Activated CD8-positive, alpha-beta memory T cell treated with anti-CD3 and anti-CD28 coated beads for 24 hours (primary cell): ENCODE data around the gene LRBA.

Source experiments
- DNase-seq: peaks from one replicate; pipeline ENCODE4 v3.0.0-alpha.2; 2020

Gene LRBA

GRCh38 chr4:150355418-150355817, 659.7 kb downstream of the LRBA start:
- DNase-seq: no peak

GRCh38 chr4:150354214-150354796, 660.8 kb downstream of the LRBA start:
- DNase-seq: no peak

DNA sequence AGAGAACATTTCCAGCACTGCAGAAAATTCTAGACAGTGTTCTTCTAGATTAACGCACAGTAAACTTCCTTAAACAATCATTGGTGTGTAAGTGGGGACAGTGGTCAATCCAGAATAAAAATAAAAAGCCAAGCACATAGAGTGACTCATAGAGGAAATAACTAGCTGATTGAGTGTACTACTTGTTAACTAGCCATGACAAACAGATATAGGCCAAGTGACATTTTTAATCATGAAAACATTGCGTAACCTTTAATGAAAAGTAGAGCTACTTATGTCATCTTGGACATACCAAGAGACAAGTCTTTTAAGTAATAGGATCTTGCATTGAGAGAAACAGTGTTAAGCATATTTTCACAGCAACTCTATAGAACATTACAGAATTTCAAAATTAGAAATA, 667.0 kb downstream of the LRBA start:
- DNase-seq: no peak

GRCh38 chr4:150345207-150345744, 669.8 kb downstream of the LRBA start:
- DNase-seq: no peak

DNA sequence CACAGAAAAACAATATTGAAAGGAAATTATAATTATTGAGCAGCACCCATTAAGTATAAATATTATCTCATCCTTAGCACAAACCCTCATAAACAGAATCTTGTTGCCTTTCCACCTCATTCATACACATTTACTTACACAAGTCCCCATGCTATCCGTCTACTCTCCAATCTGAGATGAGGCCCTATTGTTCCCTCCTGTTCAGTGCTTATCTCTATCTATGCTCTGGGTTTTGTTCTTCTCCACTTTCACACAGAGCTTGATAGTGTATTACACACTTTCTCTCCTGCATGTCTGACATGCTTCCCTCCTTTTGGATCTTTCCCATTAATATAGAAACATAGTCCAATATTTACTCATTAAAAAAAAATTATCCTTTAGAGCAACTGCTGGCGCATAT, 671.3 kb downstream of the LRBA start:
- DNase-seq: no peak

GRCh38 chr4:150342945-150343344, 672.1 kb downstream of the LRBA start:
- DNase-seq: no peak

GRCh38 chr4:150337734-150338133, 677.4 kb downstream of the LRBA start:
- DNase-seq: no peak

DNA sequence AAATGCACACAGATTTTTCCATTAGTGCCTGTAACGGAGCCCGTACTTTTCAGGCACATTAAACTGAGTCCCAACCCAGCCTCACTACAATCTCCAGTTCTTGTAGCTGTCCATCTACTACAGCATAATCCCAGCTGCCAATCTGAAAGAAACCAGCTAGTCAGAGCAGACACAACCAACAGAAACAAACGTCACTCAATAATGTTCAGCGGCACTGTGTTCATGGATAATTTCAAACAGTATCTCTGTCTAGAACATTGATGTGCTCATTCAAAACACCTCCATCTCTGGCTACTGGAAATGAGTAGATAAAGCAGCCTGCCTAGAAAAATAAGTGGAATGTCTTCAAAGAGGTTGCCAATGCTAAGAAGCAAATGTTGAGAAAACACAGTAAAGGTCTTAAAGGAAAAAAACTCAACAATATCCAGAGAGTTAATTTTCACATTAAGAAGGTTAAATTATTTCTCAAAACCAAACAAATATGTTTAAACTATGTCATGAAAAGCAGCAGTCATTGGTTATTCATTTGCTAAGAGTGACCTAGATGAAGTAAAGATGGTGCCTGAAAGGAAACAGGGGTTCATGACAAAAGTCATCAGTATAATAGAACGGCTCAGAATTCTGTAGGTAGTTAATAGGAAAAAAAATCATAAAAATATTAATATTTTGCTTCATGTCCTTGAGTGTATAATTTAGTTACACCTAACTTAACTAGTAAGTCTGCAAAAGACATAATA, 678.2 kb downstream of the LRBA start:
- DNase-seq: no peak

DNA sequence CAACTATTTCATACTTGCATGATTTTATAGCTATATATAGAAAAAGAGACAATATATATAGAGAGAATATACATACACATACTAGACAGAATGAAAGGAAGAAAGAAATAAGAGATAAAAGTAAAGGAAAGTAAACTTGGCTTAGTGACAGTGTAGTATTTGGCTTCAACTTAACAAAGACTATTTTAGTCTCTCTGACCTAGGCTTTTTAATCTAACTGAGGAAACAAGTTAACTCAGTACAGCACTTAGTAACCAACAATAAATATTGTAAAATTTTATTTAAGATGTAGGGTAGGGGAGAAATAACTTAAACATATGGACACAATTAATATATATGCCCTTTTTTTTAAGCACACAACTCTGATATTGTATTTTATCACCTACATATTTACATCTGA, 682.1 kb downstream of the LRBA start:
- no peak for DNase-seq

GRCh38 chr4:150332086-150332485, 683.0 kb downstream of the LRBA start:
- no peak for DNase-seq

DNA sequence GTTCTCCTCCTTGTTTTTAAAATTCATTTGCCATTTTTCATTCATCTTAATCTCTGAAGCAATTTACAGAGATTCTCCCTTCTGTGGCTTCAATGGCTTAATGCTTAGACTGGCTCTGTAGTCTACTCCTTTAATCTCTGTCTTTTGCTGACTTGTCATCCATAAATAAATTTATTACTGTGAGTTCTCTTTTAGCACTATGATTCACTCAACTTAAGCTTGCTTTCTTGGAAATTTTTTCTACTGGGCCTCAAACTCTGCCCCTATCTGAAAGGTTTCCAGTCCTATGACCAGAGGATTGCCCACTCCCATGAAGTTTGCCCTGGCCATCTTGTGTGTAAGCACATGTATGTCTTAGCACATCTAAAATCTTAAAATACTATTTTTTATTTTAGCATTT, 685.7 kb downstream of the LRBA start:
- DNase-seq: no peak

DNA sequence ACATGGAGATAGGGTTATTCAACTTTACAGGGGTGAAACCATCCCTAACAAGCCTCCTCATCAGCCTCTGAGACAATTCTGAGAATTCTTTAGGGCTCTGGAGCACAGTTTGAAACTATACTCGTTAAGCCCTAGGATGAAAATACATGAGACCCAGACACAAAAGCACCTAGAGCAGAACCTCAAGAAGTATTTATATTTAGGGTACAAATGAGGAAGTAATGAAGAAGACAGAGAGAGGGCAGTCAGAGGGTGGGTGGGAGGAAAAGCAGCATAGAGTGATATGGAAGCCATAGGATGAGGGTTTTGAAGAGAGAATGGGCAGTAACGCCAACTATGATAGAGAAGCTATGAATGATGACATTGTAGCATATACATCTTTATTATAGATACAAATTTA, 686.6 kb downstream of the LRBA start:
- DNase-seq: no peak

GRCh38 chr4:150327262-150327780, 687.8 kb downstream of the LRBA start:
- no peak for DNase-seq

DNA sequence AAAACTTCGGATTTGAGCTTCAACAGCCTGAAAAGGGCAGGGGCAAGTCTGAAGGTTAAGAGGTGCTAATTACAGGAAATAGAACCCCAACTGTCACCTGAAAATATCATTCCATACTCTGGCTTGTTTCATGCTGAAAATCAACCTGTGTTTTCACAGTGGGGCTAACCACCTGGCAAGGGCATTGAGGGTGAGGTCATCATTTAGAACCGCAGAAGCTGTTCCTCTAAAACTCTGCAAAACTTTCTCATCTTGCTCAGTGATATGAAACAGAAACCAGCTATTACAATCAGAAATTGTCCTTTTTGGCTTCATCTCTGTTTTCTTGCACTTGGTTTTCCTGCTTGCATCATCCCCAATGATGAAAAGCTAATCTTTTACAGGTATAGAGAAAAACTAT, 689.2 kb downstream of the LRBA start:
- DNase-seq: no peak

- no peak for DNase-seq
These were observed 691.4 kb downstream of the LRBA start for GRCh38 chr4:150323406-150324325.

GRCh38 chr4:150322646-150323045, 692.4 kb downstream of the LRBA start:
- DNase-seq: no peak

DNA sequence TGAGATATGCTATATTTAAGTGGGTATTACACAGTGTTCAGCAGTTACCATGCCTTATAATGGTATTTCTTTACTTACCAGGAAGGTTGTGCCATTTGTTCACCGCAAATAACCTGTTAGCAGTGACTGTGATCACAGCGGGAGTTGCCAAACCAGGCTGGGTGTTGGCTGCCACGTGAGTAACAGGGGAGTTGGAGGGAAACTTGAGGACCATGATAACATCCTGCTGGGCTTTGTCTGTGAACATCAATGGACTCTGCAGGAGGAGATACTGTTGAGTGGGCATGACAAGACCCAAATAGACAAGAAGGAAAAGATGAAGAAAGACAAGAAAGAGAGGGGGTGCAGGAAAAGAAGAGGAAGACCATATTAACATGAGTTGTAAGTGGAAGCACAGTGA, 694.0 kb downstream of the LRBA start:
- DNase-seq: no peak

DNA sequence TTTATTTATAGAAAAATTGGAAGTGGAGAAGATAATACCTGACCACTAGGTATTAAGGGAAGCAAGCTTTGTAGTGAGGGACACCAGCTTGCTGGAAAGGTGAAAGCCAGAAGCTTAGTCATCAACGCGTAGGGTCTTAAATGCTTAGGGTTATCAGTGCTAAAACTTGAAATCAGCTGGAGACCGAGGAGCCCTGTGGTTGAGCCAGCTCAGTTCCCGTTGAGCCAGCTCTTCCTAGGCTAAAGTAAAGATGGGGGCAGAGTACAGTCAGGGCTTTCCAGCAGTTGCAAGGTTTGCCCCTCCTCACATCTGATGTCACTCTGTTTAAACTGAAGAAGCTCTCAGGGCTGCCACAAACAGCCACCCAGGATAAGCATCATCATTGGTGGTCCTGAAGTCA, 696.1 kb downstream of the LRBA start:
- DNase-seq: no peak

- no peak for DNase-seq
These were observed 696.6 kb downstream of the LRBA start for GRCh38 chr4:150318527-150318926.

GRCh38 chr4:150316332-150317205, 698.5 kb downstream of the LRBA start:
- no peak for DNase-seq

- no peak for DNase-seq
These were observed 699.4 kb downstream of the LRBA start for GRCh38 chr4:150315691-150316090.

DNA sequence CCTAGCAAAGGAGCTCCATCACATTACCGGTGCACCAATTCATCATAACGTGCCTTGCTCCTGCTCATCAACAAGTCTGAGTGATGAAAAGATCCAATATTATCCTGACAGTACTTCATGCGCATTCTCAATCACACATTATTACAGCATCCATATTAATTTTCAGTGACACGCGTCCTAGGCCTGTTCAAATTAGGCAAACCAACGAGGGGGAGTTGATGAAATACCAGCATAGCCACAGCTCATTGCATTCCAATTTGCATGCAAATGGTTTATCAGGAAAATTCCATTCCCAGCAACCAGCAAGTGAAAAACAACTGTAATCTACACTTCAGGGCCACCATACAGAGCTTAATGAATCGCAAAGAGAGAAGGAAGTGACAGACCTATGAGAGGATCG, 699.9 kb downstream of the LRBA start:
- no peak for DNase-seq
